ENCODE results near the gene PREX1.

- no peak for TF ChIP-seq CTCF (IDR thresholded peaks at IDR 0.05)
- no peak for TF ChIP-seq POLR2A (IDR thresholded peaks at IDR 0.05)
Observed at GRCh38 chr20:48814633-48815032, 13.2 kb downstream of the PREX1 start.
